ENCODE results near the gene TEX19.

Gene TEX19

DNA sequence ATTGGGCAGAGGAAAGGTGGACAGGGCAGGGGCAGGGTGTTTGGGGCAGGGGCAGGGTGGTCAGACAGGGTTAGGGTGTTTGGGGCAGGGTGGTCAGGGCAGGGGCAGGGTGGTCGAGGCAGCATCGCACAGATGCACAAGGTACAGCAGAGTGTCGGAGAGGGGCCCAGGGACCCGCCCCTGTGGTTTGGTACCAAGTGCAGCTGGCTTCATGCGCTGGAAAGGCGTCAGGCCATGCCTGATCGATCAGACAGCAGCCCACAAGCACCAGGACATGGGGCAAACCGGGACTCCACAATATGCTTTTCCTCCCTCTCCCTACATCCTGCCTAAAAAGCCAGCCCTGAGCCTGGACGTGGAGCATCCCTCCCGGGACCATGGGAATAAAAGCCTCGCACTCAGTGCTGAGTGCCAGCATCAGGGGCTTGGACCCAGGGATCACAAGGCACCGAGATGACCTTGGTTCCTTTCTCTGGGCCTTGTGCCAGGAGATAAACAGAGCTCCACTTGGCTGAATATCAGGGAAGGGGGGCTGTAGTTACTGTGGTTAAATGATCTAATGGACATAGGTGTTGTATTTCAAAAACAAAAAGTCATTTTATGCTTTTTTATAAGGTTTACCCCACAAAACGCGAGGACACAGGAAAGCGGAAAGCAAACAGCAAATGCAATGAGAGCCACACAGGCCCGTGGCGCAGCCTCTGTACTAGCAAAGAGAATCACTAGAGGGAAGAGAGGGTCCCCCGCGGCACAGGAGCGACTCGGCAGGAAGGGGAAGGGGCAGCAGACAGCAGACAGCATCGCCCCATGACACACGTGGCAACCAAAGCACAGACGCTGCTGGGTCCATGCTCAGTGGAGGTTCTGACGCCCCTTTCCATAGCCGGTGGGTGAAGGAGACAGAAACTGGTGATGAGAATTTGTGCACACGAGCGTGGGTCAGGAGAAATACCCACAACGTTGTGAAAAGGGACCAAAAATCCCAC lies 53.8 kb downstream of the TEX19 start:
- DNase-seq (ENCODE audit: low spot score): no peak
- TF ChIP-seq, protein P1, sequence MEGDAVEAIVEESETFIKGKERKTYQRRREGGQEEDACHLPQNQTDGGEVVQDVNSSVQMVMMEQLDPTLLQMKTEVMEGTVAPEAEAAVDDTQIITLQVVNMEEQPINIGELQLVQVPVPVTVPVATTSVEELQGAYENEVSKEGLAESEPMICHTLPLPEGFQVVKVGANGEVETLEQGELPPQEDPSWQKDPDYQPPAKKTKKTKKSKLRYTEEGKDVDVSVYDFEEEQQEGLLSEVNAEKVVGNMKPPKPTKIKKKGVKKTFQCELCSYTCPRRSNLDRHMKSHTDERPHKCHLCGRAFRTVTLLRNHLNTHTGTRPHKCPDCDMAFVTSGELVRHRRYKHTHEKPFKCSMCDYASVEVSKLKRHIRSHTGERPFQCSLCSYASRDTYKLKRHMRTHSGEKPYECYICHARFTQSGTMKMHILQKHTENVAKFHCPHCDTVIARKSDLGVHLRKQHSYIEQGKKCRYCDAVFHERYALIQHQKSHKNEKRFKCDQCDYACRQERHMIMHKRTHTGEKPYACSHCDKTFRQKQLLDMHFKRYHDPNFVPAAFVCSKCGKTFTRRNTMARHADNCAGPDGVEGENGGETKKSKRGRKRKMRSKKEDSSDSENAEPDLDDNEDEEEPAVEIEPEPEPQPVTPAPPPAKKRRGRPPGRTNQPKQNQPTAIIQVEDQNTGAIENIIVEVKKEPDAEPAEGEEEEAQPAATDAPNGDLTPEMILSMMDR (IDR thresholded peaks at IDR 0.05; ENCODE audit: extremely low read depth, missing control alignments): no peak
